Activated CD8-positive, alpha-beta T cell treated with anti-CD3 and anti-CD28 coated beads for 36 hours (primary cell): ENCODE measurements around the gene CAPN3. TPM values are rescaled to one million over a fixed set of nuclear protein-coding genes. Genes with fewer than 3 reads are reported as not detected.

ENCODE experiments used
- ATAC-seq: fragments of 200-7000 bp; cut with Tn5 transposase; one replicate; pipeline ENCODE4 v1.10.0; 2021; ENCODE audit warnings: mild to moderate bottlenecking, moderate library complexity
- CTCF ChIA-PET: fragments of 350-600 bp; sonication (Branson Sonifier 250); formaldehyde crosslinking; loops from one replicate; lab custom pipeline; 2021; ENCODE audit warnings: antibody characterized with exemption; lab: Charles Lee
- POLR2A ChIA-PET: fragments of 350-600 bp; sonication (Branson Sonifier 250); formaldehyde crosslinking; loops from one replicate; lab custom pipeline; 2021; ENCODE audit warnings: antibody characterized with exemption; lab: Charles Lee
- DNase-seq: peaks from one replicate; pipeline ENCODE4 v3.0.0-alpha.2; 2020
- H3K27ac Mint-ChIP-seq: one replicate; pipeline ENCODE4 v1.8.0; 2021; ENCODE audit warnings: mild to moderate bottlenecking, mixed read lengths
- H3K27me3 Mint-ChIP-seq: one replicate; pipeline ENCODE4 v1.8.0; 2021; ENCODE audit warnings: mixed read lengths
- H3K36me3 Mint-ChIP-seq: one replicate; pipeline ENCODE4 v1.8.0; 2021; ENCODE audit warnings: low read depth, mixed read lengths
- H3K4me1 Mint-ChIP-seq: one replicate; pipeline ENCODE4 v1.8.0; 2021; ENCODE audit warnings: low read depth, mixed read lengths
- H3K4me3 Mint-ChIP-seq: one replicate; pipeline ENCODE4 v1.8.0; 2021; ENCODE audit warnings: mild to moderate bottlenecking, moderate library complexity, mixed read lengths
- H3K9me3 Mint-ChIP-seq: one replicate; pipeline ENCODE4 v1.8.0; 2021; ENCODE audit warnings: mixed read lengths
- CTCF ChIP-seq: fragments of 200-600 bp; IDR thresholded peaks from one replicate; pipeline ENCODE4 v1.8.0; 2022; ENCODE audit warnings: antibody characterized with exemption, mild to moderate bottlenecking
- intact Hi-C: fragments of 100-400 bp; cut with micrococcal nuclease; formaldehyde crosslinking; loops from one replicate; pipeline ENCODE4 v1.10.0; 2022
- total RNA-seq, 2 experiments: library from RNA; stranded (reverse); gene quantifications; one replicate each; pipeline ENCODE4 v1.2.3, GENCODE V29; 2021

CAPN3 gene
- total RNA-seq, 2 experiments from 2014 or later: 3.3 to 3.5 TPM

- peaks cover 14% of the 10 kb centered on the region for H3K36me3 Mint-ChIP-seq
- H3K4me1 Mint-ChIP-seq: no peaks in the 10 kb centered on the region
- DNase-seq: no peak
- no peaks in the 10 kb centered on the region for H3K9me3 Mint-ChIP-seq
- ChIA-PET CTCF (no interaction called here), POLR2A (no interaction called here)
- no peak for ATAC-seq
- no peak for TF ChIP-seq CTCF
- H3K4me3 Mint-ChIP-seq: no peak overlapping the region
- no peaks in the 10 kb centered on the region for H3K27me3 Mint-ChIP-seq
- no peak overlapping the region for H3K27ac Mint-ChIP-seq
- intact Hi-C loops: no loop called here
Measured at GRCh38 chr15:42421376-42421775, 62.1 kb downstream of the CAPN3 start.

- TF ChIP-seq CTCF: no peak
- Mint-ChIP-seq H3K9me3 (no peaks in the 10 kb centered on the region), H3K4me3 (no peak overlapping the region), H3K27me3 (no peaks in the 10 kb centered on the region), H3K36me3 (peaks cover 17% of the 10 kb centered on the region), H3K4me1 (peaks cover 6% of the 10 kb centered on the region), H3K27ac (peak overlapping the region; percentile 39)
- CTCF ChIA-PET: interaction anchor here (1.4 kb wide), 1 partner anchor 44 kb away, joined by 3 read pairs; no protein-coding TSS in a partner anchor
- POLR2A ChIA-PET: no interaction called here
- DNase-seq (no peak), ATAC-seq (no peak)
- intact Hi-C loops: no loop called here
Measured at GRCh38 chr15:42427429-42428223, 68.3 kb downstream of the CAPN3 start.

- ChIA-PET POLR2A (no interaction called here), CTCF (no interaction called here)
- Mint-ChIP-seq H3K4me1 (no peaks in the 10 kb centered on the region), H3K4me3 (no peak overlapping the region), H3K27me3 (no peaks in the 10 kb centered on the region), H3K36me3 (peaks cover 20% of the 10 kb centered on the region), H3K9me3 (no peaks in the 10 kb centered on the region), H3K27ac (no peak overlapping the region)
- DNase-seq (no peak), ATAC-seq (no peak)
- intact Hi-C loops: no loop called here
- no peak for TF ChIP-seq CTCF
Measured at GRCh38 chr15:42444415-42445063, 85.2 kb downstream of the CAPN3 start.

GRCh38 chr15:42445551-42445950 lies 86.2 kb downstream of the CAPN3 start:
- H3K9me3 Mint-ChIP-seq: no peaks in the 10 kb centered on the region
- H3K4me3 Mint-ChIP-seq: no peak overlapping the region
- no peak overlapping the region for H3K27ac Mint-ChIP-seq
- POLR2A ChIA-PET: no interaction called here
- H3K27me3 Mint-ChIP-seq: no peaks in the 10 kb centered on the region
- TF ChIP-seq CTCF: no peak
- no peak for DNase-seq
- CTCF ChIA-PET: no interaction called here
- H3K4me1 Mint-ChIP-seq: peaks cover under 1% of the 10 kb centered on the region
- intact Hi-C loops: no loop called here
- no peak for ATAC-seq
- H3K36me3 Mint-ChIP-seq: peaks cover 24% of the 10 kb centered on the region

- CTCF ChIA-PET: no interaction called here
Measured at GRCh38 chr15:42447599-42447998, 88.3 kb downstream of the CAPN3 start.

More at GRCh38 chr15:42447599-42447998, 88.3 kb downstream of the CAPN3 start:
- no peak for DNase-seq
- no peak overlapping the region for H3K4me3 Mint-ChIP-seq
- TF ChIP-seq CTCF: no peak
- POLR2A ChIA-PET: no interaction called here
- intact Hi-C loops: no loop called here
- H3K27me3 Mint-ChIP-seq: no peaks in the 10 kb centered on the region
- no peaks in the 10 kb centered on the region for H3K9me3 Mint-ChIP-seq
- ATAC-seq: no peak
- peaks cover 33% of the 10 kb centered on the region for H3K36me3 Mint-ChIP-seq
- H3K4me1 Mint-ChIP-seq: peaks cover 2% of the 10 kb centered on the region
- H3K27ac Mint-ChIP-seq: no peak overlapping the region
